Medulla oblongata (tissue), 1 donor: ENCODE measurements around the gene LTBP3.
A peak's percentile ranks its signal among the peaks of the same experiment; 100 is the strongest.

Experiments
- DNase-seq: peaks from one replicate; pipeline ENCODE4 v3.0.0-alpha.2; 2015; ENCODE audit errors: extremely low spot score

Gene LTBP3

GRCh38 chr11:65558002-65558929 is at the start of gene LTBP3:
LTBP3 (minus strand) TSS chr11:65558359; CDS start chr11:65557959, 400 bp downstream.
- DNase-seq = peak; percentile 92

GRCh38 chr11:65606876-65607613 is 48.9 kb upstream of the LTBP3 start:
- DNase-seq = peak; percentile 96

GRCh38 chr11:65604258-65604657 is 46.1 kb upstream of the LTBP3 start:
- no peak for DNase-seq

GRCh38 chr11:65599955-65600246 is 41.7 kb upstream of the LTBP3 start:
- no peak for DNase-seq

GRCh38 chr11:65599216-65599954 is 41.2 kb upstream of the LTBP3 start:
- DNase-seq = no peak

GRCh38 chr11:65598258-65598699 is 40.1 kb upstream of the LTBP3 start:
- DNase-seq = no peak

GRCh38 chr11:65596520-65596919 is 38.4 kb upstream of the LTBP3 start:
- DNase-seq = no peak

GRCh38 chr11:65595543-65596281 is 37.6 kb upstream of the LTBP3 start, which contains the start of gene KCNK7:
KCNK7 (minus strand) TSS chr11:65595800; CDS start chr11:65595772, 28 bp downstream.
- DNase-seq = no peak

GRCh38 chr11:65595131-65595530 is 37.0 kb upstream of the LTBP3 start:
- DNase-seq = no peak

- peak; percentile 76 for DNase-seq
These were observed 35.6 kb upstream of the LTBP3 start for GRCh38 chr11:65593518-65594414.

GRCh38 chr11:65592858-65593517 is 34.8 kb upstream of the LTBP3 start:
- no peak for DNase-seq

GRCh38 chr11:65591939-65592857 is 34.0 kb upstream of the LTBP3 start:
- no peak for DNase-seq

GRCh38 chr11:65590240-65590738 is 32.1 kb upstream of the LTBP3 start:
- no peak for DNase-seq

- no peak for DNase-seq
These were observed 31.5 kb upstream of the LTBP3 start for GRCh38 chr11:65589444-65590239.

GRCh38 chr11:65588199-65589054 is 30.3 kb upstream of the LTBP3 start:
- DNase-seq = peak; percentile 56

GRCh38 chr11:65586676-65587075 is 28.5 kb upstream of the LTBP3 start:
- no peak for DNase-seq

- DNase-seq = no peak
These were observed 28.1 kb upstream of the LTBP3 start for GRCh38 chr11:65586247-65586630.
